Adrenal gland (tissue), 12 donors: ENCODE data around the gene VPS11. TPM values are rescaled to one million over a fixed set of nuclear protein-coding genes. Genes with fewer than 3 reads are reported as not detected.
A peak's percentile ranks its signal among the peaks of the same experiment; 100 is the strongest.
"Not testable (repeated sequence)": the region's sequence is repeated elsewhere in the genome, so short reads cannot be mapped to it uniquely, and the experiment has no call there.

Experiments used
- DNase-seq, 7 donors: peaks; one replicate each; pipeline ENCODE4 v3.0.0-alpha.2; 2019 to 2020
- H3K27ac ChIP-seq, 5 donors: fragments of 200-600 bp; sonication (generic) in 4 of 5; 1 replicate in 3 of 5; 2 replicates in 2 of 5; pipeline versions ENCODE4 v1.5.1 to v1.8.0; 2016 to 2020; ENCODE audit warnings: mild to moderate bottlenecking in 1 of 5
- H3K27me3 ChIP-seq: fragments of 200-600 bp; 2 replicates; pipeline ENCODE4 v1.8.0; 2021
- H3K36me3 ChIP-seq, 2 donors: fragments of 200-600 bp; replicated peaks in 1 of 2; 1 replicate in 1 of 2; 2 replicates in 1 of 2; pipeline versions ENCODE4 v1.5.1 to v1.8.0; 2018 to 2022
- H3K4me1 ChIP-seq, 2 donors: fragments of 200-600 bp; replicated peaks in 1 of 2; 1 replicate in 1 of 2; 2 replicates in 1 of 2; pipeline versions ENCODE4 v1.5.1 to v1.8.0; 2018 to 2021
- H3K4me3 ChIP-seq, 4 donors: fragments of 200-600 bp; sonication (generic) in 3 of 4; one replicate each; pipeline ENCODE4 v1.5.1; 2016 to 2018
- H3K9me3 ChIP-seq, 3 donors: fragments of 200-600 bp; sonication (generic) in 1 of 3; replicated peaks in 1 of 3; 1 replicate in 2 of 3; 2 replicates in 1 of 3; pipeline versions ENCODE4 v1.5.1 to v1.8.0; 2016 to 2021
- CTCF ChIP-seq, 6 experiments: fragments of 450-650 bp in 4 of 6; fragments of 200-600 bp in 2 of 6; sonication (generic) in 1 of 6; IDR thresholded peaks; 1 replicate in 5 of 6; 2 replicates in 1 of 6; pipeline versions ENCODE4 v1.5.1 to v1.8.0; 2016 to 2021; ENCODE audit warnings: antibody characterized with exemption in 6 of 6, mild to moderate bottlenecking in 2 of 6, moderate library complexity in 1 of 6
- POLR2A ChIP-seq, 2 donors: fragments of 450-650 bp; IDR thresholded peaks; one replicate each; pipeline ENCODE4 v1.6.1; 2017; ENCODE audit warnings: antibody characterized with exemption in 2 of 2, mild to moderate bottlenecking in 2 of 2, moderate library complexity in 1 of 2
- WGBS, 4 donors: extraction: QIAGEN DNeasy Blood & Tissue Kit in 2 of 4; methylation state at CpG; one replicate each; pipeline versions ENCODE4 v1.1.5 to v1.1.7; 2013 to 2017; 5-methylcytosine and 5-hydroxymethylcytosine counted together
- intact Hi-C, 2 donors: fragments of 100-400 bp; cut with DNase I; formaldehyde crosslinking; loops; one replicate each; pipeline versions ENCODE4 v1.14.1 to v1.15.0; 2022 to 2023
- polyA plus RNA-seq, 3 donors: library from polyadenylated mRNA; stranded (reverse); fragments of 200-250 nt in 2 of 3; fragments of 350-450 nt in 1 of 3; fragmentation: Illumina TruSeq in 1 of 3; extraction: RNeasy Lipid Tissue Mini Kit (QIAGEN cat#74804) in 1 of 3; gene quantifications; one replicate each; pipeline ENCODE4 v1.2.3, GENCODE V29; 2013 to 2014
- total RNA-seq, 9 donors: library from RNA; depleted of rRNA in 4 of 9; stranded (reverse); fragments of >200 nt in 4 of 9; fragments of 120-200 nt in 1 of 9; fragmentation: NEBNext Ultra II Directional in 1 of 9; extraction: Animal tissue kit (Norgen Biotek cat#: 25700) in 1 of 9; gene quantifications; one replicate each; pipeline versions ENCODE4 v1.1.0 to v1.2.4, GENCODE V29; 2013 to 2023
- donor health status: healthy with polysubstance abuse.
- donor health status: Bipolar disorder and iron deficiency.
- donor health status: DM: yes; HTN: yes; CAD: no.
- donor health status: DM: no; HTN: no; CAD: no.
- donor health status: DM: no; HTN: no; CAD: no.
- donor health status: DM: yes; HTN: yes; CAD: no.

Gene VPS11
- total and polyA plus RNA-seq, 12 donors: 32.8 to 146 (median 57.0) TPM

GRCh38 chr11:119100994-119101758 is 33.6 kb downstream of the VPS11 start:
- H3K27ac ChIP-seq: peak overlapping the region; percentile 66 to 94 (median 86)
- H3K4me3 ChIP-seq: peak overlapping the region; percentile 28 to 77 (median 74)
- intact Hi-C loops: no loop called here
- 1 to 2% (median 2%) methylated on average over 17 to 29 of the region's 29 CpGs for WGBS, 4 donors
- DNase-seq: no peak
- no peaks in the 10 kb centered on the region for H3K27me3 ChIP-seq
- H3K9me3 ChIP-seq: no peaks in the 10 kb centered on the region
- TF ChIP-seq POLR2A (IDR thresholded peaks at IDR 0.05) (peak; percentile 10 to 15), CTCF (IDR thresholded peaks at IDR 0.05) (peak in 2 of 6 experiments; percentile 23 to 45)
- peaks cover 0 to 19% of the 10 kb centered on the region in 2 donors for H3K36me3 ChIP-seq
- peaks cover 22 to 26% of the 10 kb centered on the region in 2 donors for H3K4me1 ChIP-seq

- DNase-seq: peak; percentile 89 to 97 (median 93)
- Histone ChIP-seq H3K4me3 (peak within 1 kb of the TSS; percentile 28 to 77 (median 74)), H3K4me1 (peaks cover 28 to 33% of the 10 kb centered on the region in 2 donors), H3K27me3 (no peaks in the 10 kb centered on the region), H3K27ac (peak within 1 kb of the TSS; percentile 66 to 94 (median 86)), H3K36me3 (peaks cover 0 to 14% of the 10 kb centered on the region in 2 donors), H3K9me3 (no peaks in the 10 kb centered on the region)
- 0 to 1% (median 0%) methylated on average over 28 to 32 of the region's 32 CpGs for WGBS, 4 donors
- intact Hi-C loops: no loop called here
- no peak for TF ChIP-seq CTCF (IDR thresholded peaks at IDR 0.05)
- TF ChIP-seq POLR2A (IDR thresholded peaks at IDR 0.05): peak in 1 of 2 donors; percentile 72
These were observed 34.3 kb downstream of the VPS11 start, which contains the start of gene DPAGT1 for GRCh38 chr11:119101759-119102423. Gene DPAGT1 (minus strand): TSS chr11:119101853. CDS start chr11:119101655, 198 bp downstream.

- H3K27me3 ChIP-seq, DNase-seq, H3K9me3 ChIP-seq, H3K36me3 ChIP-seq, intact Hi-C loops: not testable (repeated sequence)
- H3K27ac ChIP-seq: peak overlapping the region in 3 of 5 donors; percentile 83 to 94 (median 90)
- H3K4me1 ChIP-seq: peaks cover 33 to 35% of the 10 kb centered on the region in 2 donors
- H3K4me3 ChIP-seq: peak overlapping the region in 1 of 4 donors; percentile 76
- WGBS, 4 donors: 84 to 86% (median 85%) methylated on average over 18 of the region's 18 CpGs
These were observed 35.6 kb downstream of the VPS11 start for GRCh38 chr11:119103161-119103664.

- Histone ChIP-seq H3K27me3 (no peaks in the 10 kb centered on the region), H3K27ac (no peak overlapping the region), H3K36me3 (no peaks in the 10 kb centered on the region), H3K4me1 (peaks cover 36 to 41% of the 10 kb centered on the region in 2 donors), H3K4me3 (no peak overlapping the region), H3K9me3 (no peaks in the 10 kb centered on the region)
- TF ChIP-seq POLR2A (IDR thresholded peaks at IDR 0.05): no peak
- TF ChIP-seq CTCF (IDR thresholded peaks at IDR 0.05): no peak
- no peak for DNase-seq
- intact Hi-C loops: no loop called here
- 54 to 58% (median 55%) methylated on average over 4 of the region's 4 CpGs for WGBS, 4 donors
These were observed 36.2 kb downstream of the VPS11 start for GRCh38 chr11:119103793-119104192.
